Loucy (cell line): ENCODE measurements around the gene PGAM4.
"Not testable (repeated sequence)": the region's sequence is repeated elsewhere in the genome, so short reads cannot be mapped to it uniquely, and the experiment has no call there.

Source experiments
- H2AFZ ChIP-seq: fragments of 200-600 bp; sonication (generic); 2 replicates; pipeline ENCODE4 v1.6.0; 2016; ENCODE audit warnings: antibody characterized with exemption, mild to moderate bottlenecking, low read length, moderate library complexity
- H3F3A ChIP-seq: fragments of 200-600 bp; 2 replicates; pipeline ENCODE4 v1.6.0; 2016; ENCODE audit warnings: antibody characterized with exemption, low read depth, mild to moderate bottlenecking
- H3K27me3 ChIP-seq: fragments of 200-600 bp; sonication (generic); 2 replicates; pipeline ENCODE4 v1.6.1; 2014; ENCODE audit warnings: low read length, mild to moderate bottlenecking; ENCODE audit not compliant: insufficient read depth, poor library complexity, severe bottlenecking
- H3K36me3 ChIP-seq: fragments of 200-600 bp; sonication (generic); 2 replicates; pipeline ENCODE4 v1.6.1; 2016; ENCODE audit warnings: low read length; ENCODE audit not compliant: insufficient read depth
- H3K4me1 ChIP-seq: fragments of 200-600 bp; sonication (generic); 2 replicates; pipeline ENCODE4 v1.5.1; 2014; ENCODE audit warnings: low read length, mild to moderate bottlenecking; ENCODE audit not compliant: insufficient read depth, poor library complexity, severe bottlenecking
- H3K4me2 ChIP-seq: fragments of 200-600 bp; sonication (generic); 2 replicates; pipeline ENCODE4 v1.6.0; 2014; ENCODE audit warnings: antibody characterized with exemption, low read length, low read depth, mild to moderate bottlenecking; ENCODE audit not compliant: poor library complexity, severe bottlenecking
- H3K4me3 ChIP-seq: fragments of 200-600 bp; sonication (generic); 2 replicates; pipeline ENCODE4 v1.5.1; 2014; ENCODE audit warnings: low read length, mild to moderate bottlenecking, mixed read lengths; ENCODE audit not compliant: poor library complexity, severe bottlenecking
- H3K79me2 ChIP-seq: fragments of 200-600 bp; sonication (generic); 2 replicates; pipeline ENCODE4 v1.6.1; 2014; ENCODE audit warnings: low read length; ENCODE audit not compliant: insufficient read depth
- H3K9ac ChIP-seq: fragments of 200-600 bp; sonication (generic); 2 replicates; pipeline ENCODE4 v1.6.0; 2014; ENCODE audit warnings: mild to moderate bottlenecking, low read depth, low read length, moderate library complexity; ENCODE audit not compliant: poor library complexity, severe bottlenecking
- H3K9me2 ChIP-seq: fragments of 200-600 bp; sonication (generic); replicated peaks from 2 replicates; pipeline ENCODE4 v1.6.1; 2016; ENCODE audit warnings: low read depth, low read length, mixed read lengths
- H3K9me3 ChIP-seq: fragments of 200-600 bp; sonication (generic); 2 replicates; pipeline ENCODE4 v1.6.1; 2014; ENCODE audit warnings: mild to moderate bottlenecking, antibody characterized with exemption, low read length, low read depth; ENCODE audit not compliant: insufficient read depth
- H4K20me1 ChIP-seq: fragments of 200-600 bp; sonication (generic); 2 replicates; pipeline ENCODE4 v1.6.0; 2014; ENCODE audit warnings: antibody characterized with exemption, low read length, mild to moderate bottlenecking; ENCODE audit not compliant: insufficient read depth, poor library complexity, severe bottlenecking
- CTCF ChIP-seq: fragments of 200-600 bp; sonication (generic); conservative IDR thresholded peaks from 2 replicates; pipeline ENCODE4 v1.5.1; 2014; ENCODE audit warnings: mild to moderate bottlenecking, antibody characterized with exemption, low read length
- EZH2phosphoT487 ChIP-seq: fragments of 200-600 bp; IDR thresholded peaks from 2 replicates; pipeline ENCODE4 v1.6.1; 2018; ENCODE audit warnings: antibody characterized with exemption, mild to moderate bottlenecking, moderate library complexity, borderline replicate concordance

Gene PGAM4

GRCh38 chrX:77922787-77923186, 46.7 kb downstream of the PGAM4 start:
- Histone ChIP-seq H3K4me1 (peaks cover 3% of the 10 kb centered on the region), H3K9me2 (no peaks in the 10 kb centered on the region), H3K9me3 (no peaks in the 10 kb centered on the region), H3K79me2 (no peaks in the 10 kb centered on the region), H2AFZ (no peak overlapping the region), H3K4me2 (no peak overlapping the region), H3F3A (no peaks in the 10 kb centered on the region), H4K20me1 (no peaks in the 10 kb centered on the region), H3K36me3 (no peaks in the 10 kb centered on the region), H3K9ac (no peak overlapping the region), H3K4me3 (no peak overlapping the region), H3K27me3 (no peaks in the 10 kb centered on the region)
- TF ChIP-seq EZH2phosphoT487 (no peak), CTCF (no peak)

- H3K27me3 ChIP-seq, H2AFZ ChIP-seq, H3K36me3 ChIP-seq, H3K9me3 ChIP-seq, H3F3A ChIP-seq, H3K4me1 ChIP-seq, H4K20me1 ChIP-seq, H3K4me3 ChIP-seq, H3K4me2 ChIP-seq, H3K9me2 ChIP-seq, H3K9ac ChIP-seq, H3K79me2 ChIP-seq: not testable (repeated sequence)
Measured at GRCh38 chrX:77919370-77919769, 50.1 kb downstream of the PGAM4 start.

- peaks cover 3% of the 10 kb centered on the region; the same call in 1 of the 2 replicates for H3K79me2 ChIP-seq
- H2AFZ ChIP-seq: no peak overlapping the region
- no peaks in the 10 kb centered on the region for H3K9me3 ChIP-seq
- no peaks in the 10 kb centered on the region for H3F3A ChIP-seq
- H3K4me2 ChIP-seq: no peak overlapping the region
- no peaks in the 10 kb centered on the region for H3K27me3 ChIP-seq
- H3K4me3 ChIP-seq: no peak overlapping the region
- H4K20me1 ChIP-seq: no peaks in the 10 kb centered on the region
- no peak for TF ChIP-seq CTCF
- no peak for TF ChIP-seq EZH2phosphoT487
- no peaks in the 10 kb centered on the region for H3K36me3 ChIP-seq
- H3K9ac ChIP-seq: no peak overlapping the region
- peaks cover 4% of the 10 kb centered on the region for H3K4me1 ChIP-seq
- H3K9me2 ChIP-seq: no peaks in the 10 kb centered on the region
Measured at GRCh38 chrX:77918568-77918967, 50.9 kb downstream of the PGAM4 start.
